Measurements from ENCODE around the gene GRM1. TPM values are rescaled to one million over a fixed set of nuclear protein-coding genes. Genes with fewer than 3 reads are reported as not detected.

Gene GRM1
- total and polyA plus RNA-seq, 2 experiments from 2014 or later: not detected

- Histone ChIP-seq H2AFZ (no peak overlapping the region), H3K4me3 (no peak overlapping the region), H3K27ac (no peak overlapping the region), H3F3A (ENCODE audit: insufficient read depth) (no peaks in the 10 kb centered on the region), H3K9ac (no peak overlapping the region), H3K36me3 (ENCODE audit: low read depth) (no peaks in the 10 kb centered on the region), H3K4me1 (ENCODE audit: insufficient read depth) (peaks cover 9% of the 10 kb centered on the region; the same call in 1 of the 2 replicates), H3K4me2 (ENCODE audit: unreplicated experiment) (no peak overlapping the region), H4K20me1 (ENCODE audit: insufficient read depth) (no peaks in the 10 kb centered on the region), H3K79me2 (ENCODE audit: insufficient read depth) (no peaks in the 10 kb centered on the region), H3K9me3 (ENCODE audit: low read depth) (no peaks in the 10 kb centered on the region), H3K9me2 (ENCODE audit: insufficient read depth) (no peaks in the 10 kb centered on the region), H3K27me3 (replicated peaks; ENCODE audit: insufficient read depth) (no peaks in the 10 kb centered on the region)
- DNase-seq: no peak
- in situ Hi-C loops (cut with MboI): no loop called here
- TF ChIP-seq EZH2phosphoT487 (IDR thresholded peaks at IDR 0.05; ENCODE audit: insufficient read depth, low read depth): no peak
- WGBS, 2 experiments (ENCODE audit: low coverage in 1 of 2, low lambda C conversion rate in 2 of 2, missing lambda C conversion rate in 2 of 2): 53 to 67% methylated on average over 4 of the region's 4 CpGs
Observed at GRCh38 chr6:146339716-146340115, 310.9 kb downstream of the GRM1 start.

GRCh38 chr6:146341493-146342230 is 312.8 kb downstream of the GRM1 start:
- Histone ChIP-seq H2AFZ (no peak overlapping the region), H3K27ac (no peak overlapping the region), H3K4me1 (ENCODE audit: insufficient read depth) (peaks cover 9% of the 10 kb centered on the region; the same call in 1 of the 2 replicates), H4K20me1 (ENCODE audit: insufficient read depth) (no peaks in the 10 kb centered on the region), H3K36me3 (ENCODE audit: low read depth) (no peaks in the 10 kb centered on the region), H3K4me3 (no peak overlapping the region), H3K9me2 (ENCODE audit: insufficient read depth) (no peaks in the 10 kb centered on the region), H3K27me3 (replicated peaks; ENCODE audit: insufficient read depth) (no peaks in the 10 kb centered on the region; the same call in 1 of the 2 replicates), H3K9ac (no peak overlapping the region), H3K9me3 (ENCODE audit: low read depth) (no peaks in the 10 kb centered on the region), H3K79me2 (ENCODE audit: insufficient read depth) (no peaks in the 10 kb centered on the region), H3F3A (ENCODE audit: insufficient read depth) (no peaks in the 10 kb centered on the region), H3K4me2 (ENCODE audit: unreplicated experiment) (no peak overlapping the region)
- TF ChIP-seq EZH2phosphoT487 (IDR thresholded peaks at IDR 0.05; ENCODE audit: insufficient read depth, low read depth) (no peak), EZH2 (IDR thresholded peaks at IDR 0.05; ENCODE audit: insufficient read depth, poor library complexity, severe bottlenecking) (no peak)
- WGBS, 2 experiments (ENCODE audit: low coverage in 1 of 2, low lambda C conversion rate in 2 of 2, missing lambda C conversion rate in 2 of 2): 80 to 88% methylated on average over 7 of the region's 7 CpGs
- no peak for DNase-seq
- in situ Hi-C loops (cut with MboI): no loop called here

DNA sequence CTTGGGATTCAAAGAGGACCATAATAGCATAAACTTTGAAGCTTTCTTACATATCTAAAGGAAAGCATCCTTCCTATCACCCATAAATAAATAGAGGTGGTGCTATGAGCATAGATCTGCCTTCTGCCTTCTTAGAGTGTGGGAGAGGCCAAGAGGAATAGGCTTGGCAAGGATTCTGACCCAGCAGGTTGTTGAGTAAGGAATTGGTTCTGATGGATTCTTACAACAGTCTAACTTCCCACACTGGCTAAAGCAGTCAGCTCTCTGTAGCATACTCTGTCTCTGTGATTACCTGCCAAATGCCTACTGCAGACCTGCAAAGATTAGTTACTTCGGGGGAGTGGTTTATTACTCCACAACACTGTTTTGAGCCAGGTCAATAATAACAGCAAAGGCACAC is 316.7 kb downstream of the GRM1 start:
- H4K20me1 ChIP-seq (ENCODE audit: insufficient read depth): no peaks in the 10 kb centered on the region
- H3K27ac ChIP-seq: no peak overlapping the region
- no peaks in the 10 kb centered on the region for H3K9me3 ChIP-seq (ENCODE audit: low read depth)
- H3K9ac ChIP-seq: no peak overlapping the region
- no peak for DNase-seq
- H2AFZ ChIP-seq: no peak overlapping the region
- TF ChIP-seq EZH2 (IDR thresholded peaks at IDR 0.05; ENCODE audit: insufficient read depth, poor library complexity, severe bottlenecking): no peak
- no peak for TF ChIP-seq EZH2phosphoT487 (IDR thresholded peaks at IDR 0.05; ENCODE audit: insufficient read depth, low read depth)
- no peaks in the 10 kb centered on the region for H3K4me1 ChIP-seq (ENCODE audit: insufficient read depth)
- no peak overlapping the region for H3K4me2 ChIP-seq (ENCODE audit: unreplicated experiment)
- in situ Hi-C loops (cut with MboI): no loop called here
- no peaks in the 10 kb centered on the region for H3K79me2 ChIP-seq (ENCODE audit: insufficient read depth)
- 96 to 100% methylated on average over 1 of the region's 1 CpG for WGBS, 2 experiments (ENCODE audit: low coverage in 1 of 2, low lambda C conversion rate in 2 of 2, missing lambda C conversion rate in 2 of 2)
- H3K9me2 ChIP-seq (ENCODE audit: insufficient read depth): no peaks in the 10 kb centered on the region
- no peaks in the 10 kb centered on the region for H3F3A ChIP-seq (ENCODE audit: insufficient read depth)
- H3K36me3 ChIP-seq (ENCODE audit: low read depth): no peaks in the 10 kb centered on the region
- no peak overlapping the region for H3K4me3 ChIP-seq
- H3K27me3 ChIP-seq (replicated peaks; ENCODE audit: insufficient read depth): no peaks in the 10 kb centered on the region; the same call in 1 of the 2 replicates

GRCh38 chr6:146347090-146347489 is 318.2 kb downstream of the GRM1 start:
- no peaks in the 10 kb centered on the region for H3K79me2 ChIP-seq (ENCODE audit: insufficient read depth)
- DNase-seq: no peak
- H3K9me2 ChIP-seq (ENCODE audit: insufficient read depth): no peaks in the 10 kb centered on the region
- no peak overlapping the region for H3K27ac ChIP-seq
- in situ Hi-C loops (cut with MboI): no loop called here
- 86 to 91% methylated on average over 2 of the region's 2 CpGs for WGBS, 2 experiments (ENCODE audit: low coverage in 1 of 2, low lambda C conversion rate in 2 of 2, missing lambda C conversion rate in 2 of 2)
- no peaks in the 10 kb centered on the region for H3F3A ChIP-seq (ENCODE audit: insufficient read depth)
- no peaks in the 10 kb centered on the region for H3K4me1 ChIP-seq (ENCODE audit: insufficient read depth)
- TF ChIP-seq EZH2 (IDR thresholded peaks at IDR 0.05; ENCODE audit: insufficient read depth, poor library complexity, severe bottlenecking): no peak
- H3K9me3 ChIP-seq (ENCODE audit: low read depth): no peaks in the 10 kb centered on the region
- no peak overlapping the region for H3K9ac ChIP-seq
- no peak overlapping the region for H2AFZ ChIP-seq
- H4K20me1 ChIP-seq (ENCODE audit: insufficient read depth): no peaks in the 10 kb centered on the region
- no peaks in the 10 kb centered on the region; the same call in 1 of the 2 replicates for H3K27me3 ChIP-seq (replicated peaks; ENCODE audit: insufficient read depth)
- no peaks in the 10 kb centered on the region for H3K36me3 ChIP-seq (ENCODE audit: low read depth)
- H3K4me3 ChIP-seq: no peak overlapping the region
- no peak overlapping the region for H3K4me2 ChIP-seq (ENCODE audit: unreplicated experiment)

All from GM23248 (cell line).